Fibroblast of lung (primary cell): ENCODE data around the gene AMBP.

ENCODE experiments used
- EZH2 ChIP-seq: IDR thresholded peaks from 2 replicates; pipeline ENCODE4 v1.5.1; 2012; ENCODE audit warnings: low read length, control low read depth, mild to moderate bottlenecking; ENCODE audit errors: missing control alignments
- TF ChIP-seq, protein P1 (sequence below), 2 donors: IDR thresholded peaks in 1 of 2; conservative IDR thresholded peaks in 1 of 2; 1 replicate in 1 of 2; 2 replicates in 1 of 2; pipeline ENCODE4 v1.5.1; 2011 to 2012; ENCODE audit warnings: low read length in 2 of 2, control low read depth in 1 of 2, inconsistent platforms in 1 of 2, low read depth in 1 of 2, mild to moderate bottlenecking in 1 of 2

DNA sequence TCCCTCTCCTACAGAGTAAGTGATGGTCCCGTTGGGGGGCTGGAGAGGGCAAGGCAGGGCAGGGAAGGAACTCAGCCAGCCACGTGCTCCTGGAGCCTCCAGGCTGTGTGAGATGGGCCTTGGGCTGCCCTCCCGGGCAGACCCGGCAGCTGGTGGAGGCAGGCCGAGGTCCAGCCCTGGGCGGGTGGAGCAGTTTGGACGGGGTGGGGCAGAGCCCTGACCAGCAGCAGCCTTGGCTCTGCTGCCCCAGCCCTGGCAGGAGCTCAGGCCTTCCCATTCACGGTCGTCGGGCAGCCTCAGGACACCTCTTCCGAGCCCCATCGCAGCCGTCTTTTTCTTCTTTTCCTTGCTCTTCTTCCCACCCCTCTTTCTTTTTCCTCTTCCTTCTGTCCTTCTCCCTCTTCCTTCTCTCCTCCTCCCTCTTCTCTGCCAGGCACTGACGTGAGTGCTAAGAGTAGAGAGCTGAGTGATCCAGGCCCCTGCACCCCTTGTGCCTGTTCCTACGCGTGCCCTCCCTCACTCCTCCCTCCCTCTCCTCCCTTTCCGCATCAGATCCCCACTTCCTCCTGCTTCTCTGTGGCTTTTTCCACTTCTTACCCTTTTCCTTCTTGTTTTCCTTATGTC lies 42.8 kb downstream of the AMBP start:
- TF ChIP-seq EZH2, result no peak
- TF ChIP-seq, protein P1, sequence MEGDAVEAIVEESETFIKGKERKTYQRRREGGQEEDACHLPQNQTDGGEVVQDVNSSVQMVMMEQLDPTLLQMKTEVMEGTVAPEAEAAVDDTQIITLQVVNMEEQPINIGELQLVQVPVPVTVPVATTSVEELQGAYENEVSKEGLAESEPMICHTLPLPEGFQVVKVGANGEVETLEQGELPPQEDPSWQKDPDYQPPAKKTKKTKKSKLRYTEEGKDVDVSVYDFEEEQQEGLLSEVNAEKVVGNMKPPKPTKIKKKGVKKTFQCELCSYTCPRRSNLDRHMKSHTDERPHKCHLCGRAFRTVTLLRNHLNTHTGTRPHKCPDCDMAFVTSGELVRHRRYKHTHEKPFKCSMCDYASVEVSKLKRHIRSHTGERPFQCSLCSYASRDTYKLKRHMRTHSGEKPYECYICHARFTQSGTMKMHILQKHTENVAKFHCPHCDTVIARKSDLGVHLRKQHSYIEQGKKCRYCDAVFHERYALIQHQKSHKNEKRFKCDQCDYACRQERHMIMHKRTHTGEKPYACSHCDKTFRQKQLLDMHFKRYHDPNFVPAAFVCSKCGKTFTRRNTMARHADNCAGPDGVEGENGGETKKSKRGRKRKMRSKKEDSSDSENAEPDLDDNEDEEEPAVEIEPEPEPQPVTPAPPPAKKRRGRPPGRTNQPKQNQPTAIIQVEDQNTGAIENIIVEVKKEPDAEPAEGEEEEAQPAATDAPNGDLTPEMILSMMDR (conservative IDR thresholded peaks at IDR 0.05 in 1 of 2, IDR thresholded peaks at IDR 0.05 in 1 of 2; ENCODE audit: low read depth in 1 of 2, low read length in 2 of 2), result no peak
